Neural crest cell (in vitro differentiated cells): ENCODE measurements around the gene TPT1. TPM values are rescaled to one million over a fixed set of nuclear protein-coding genes. Genes with fewer than 3 reads are reported as not detected.

Experiments
- DNase-seq: peaks from one replicate; pipeline ENCODE4 v3.0.0; 2021; ENCODE audit warnings: low read depth, mixed read lengths, low spot score
- H3K27ac Mint-ChIP-seq: one replicate; pipeline ENCODE4 v1.8.0; 2021; ENCODE audit warnings: mild to moderate bottlenecking, mixed read lengths; ENCODE audit not compliant: unreplicated experiment
- H3K27me3 Mint-ChIP-seq: 2 replicates; pipeline ENCODE4 v1.8.0; 2021; ENCODE audit warnings: low read depth, mild to moderate bottlenecking, mixed read lengths
- H3K36me3 Mint-ChIP-seq: 2 replicates; pipeline ENCODE4 v1.8.0; 2021; ENCODE audit warnings: low read depth, mild to moderate bottlenecking, mixed read lengths
- H3K4me1 Mint-ChIP-seq: 2 replicates; pipeline ENCODE4 v1.8.0; 2021; ENCODE audit warnings: mixed read lengths
- H3K4me3 Mint-ChIP-seq: one replicate; pipeline ENCODE4 v1.8.0; 2021; ENCODE audit warnings: mild to moderate bottlenecking, mixed read lengths
- H3K9me3 Mint-ChIP-seq: 2 replicates; pipeline ENCODE4 v1.8.0; 2021; ENCODE audit warnings: mixed read lengths
- CTCF ChIP-seq: fragments of 200-600 bp; sonication (generic); conservative IDR thresholded peaks from 2 replicates; pipeline ENCODE4 v1.5.0; 2021; ENCODE audit warnings: antibody characterized with exemption, mild to moderate bottlenecking
- total RNA-seq: library from RNA; stranded (reverse); gene quantifications from 2 replicates; pipeline ENCODE4 v1.2.1, GENCODE V29; 2021

TPT1 gene
- total RNA-seq, 1 donor from 2014 or later: 2,364 TPM

GRCh38 chr13:45320876-45321629 is 19.9 kb downstream of the TPT1 start:
- Mint-ChIP-seq H3K27ac (no peak overlapping the region), H3K4me3 (no peak overlapping the region), H3K36me3 (no peaks in the 10 kb centered on the region), H3K9me3 (no peaks in the 10 kb centered on the region), H3K4me1 (no peaks in the 10 kb centered on the region), H3K27me3 (no peaks in the 10 kb centered on the region)
- no peak for TF ChIP-seq CTCF
- DNase-seq: no peak

- no peaks in the 10 kb centered on the region for H3K36me3 Mint-ChIP-seq
- H3K4me1 Mint-ChIP-seq: peaks cover under 1% of the 10 kb centered on the region
- no peak for DNase-seq
- no peak for TF ChIP-seq CTCF
- no peak overlapping the region for H3K27ac Mint-ChIP-seq
- no peaks in the 10 kb centered on the region for H3K27me3 Mint-ChIP-seq
- no peak overlapping the region for H3K4me3 Mint-ChIP-seq
- no peaks in the 10 kb centered on the region for H3K9me3 Mint-ChIP-seq
Measured at GRCh38 chr13:45316996-45317395, 24.0 kb downstream of the TPT1 start.

- no peak for TF ChIP-seq CTCF
- H3K4me1 Mint-ChIP-seq: peaks cover 6% of the 10 kb centered on the region
- H3K36me3 Mint-ChIP-seq: no peaks in the 10 kb centered on the region
- no peak overlapping the region for H3K4me3 Mint-ChIP-seq
- DNase-seq: no peak
- no peaks in the 10 kb centered on the region for H3K9me3 Mint-ChIP-seq
- no peak overlapping the region for H3K27ac Mint-ChIP-seq
- H3K27me3 Mint-ChIP-seq: no peaks in the 10 kb centered on the region
Measured at GRCh38 chr13:45316338-45316737, 24.6 kb downstream of the TPT1 start.

GRCh38 chr13:45315520-45316167 is 25.3 kb downstream of the TPT1 start:
- Mint-ChIP-seq H3K9me3 (no peaks in the 10 kb centered on the region), H3K4me1 (peaks cover 13% of the 10 kb centered on the region), H3K36me3 (no peaks in the 10 kb centered on the region), H3K27me3 (peaks cover 3% of the 10 kb centered on the region), H3K4me3 (no peak overlapping the region), H3K27ac (no peak overlapping the region)
- DNase-seq: no peak
- TF ChIP-seq CTCF: no peak

- H3K4me1 Mint-ChIP-seq: peaks cover 17% of the 10 kb centered on the region
- no peak for TF ChIP-seq CTCF
- no peak overlapping the region for H3K4me3 Mint-ChIP-seq
- no peak overlapping the region for H3K27ac Mint-ChIP-seq
- no peaks in the 10 kb centered on the region for H3K9me3 Mint-ChIP-seq
- no peak for DNase-seq
- no peaks in the 10 kb centered on the region for H3K36me3 Mint-ChIP-seq
- peaks cover 3% of the 10 kb centered on the region for H3K27me3 Mint-ChIP-seq
Measured at GRCh38 chr13:45314822-45315221, 26.2 kb downstream of the TPT1 start.
